ENCODE results near the gene ZNF683.

DNA sequence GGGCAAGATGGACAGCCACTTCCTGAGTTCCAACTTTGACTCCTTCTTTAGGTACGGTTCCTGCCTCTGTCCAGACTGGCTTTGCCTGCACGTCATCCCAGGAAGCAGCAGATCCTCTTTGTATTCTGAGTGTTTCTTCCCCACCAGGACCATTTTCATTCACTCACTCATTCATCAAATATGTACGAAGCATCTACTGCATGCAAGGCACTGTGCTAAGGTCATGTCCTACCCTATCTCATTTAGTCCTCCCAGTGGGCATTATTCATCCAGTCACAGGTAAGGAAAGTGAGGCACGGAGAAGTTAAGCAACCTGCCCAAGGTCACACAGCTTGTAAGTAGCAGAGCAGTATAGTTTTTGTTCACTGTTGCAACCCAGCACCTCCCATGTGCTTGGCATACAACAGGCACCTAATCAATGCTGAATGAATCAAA, 32.5 kb downstream of the ZNF683 start:
- TF ChIP-seq, protein P1, sequence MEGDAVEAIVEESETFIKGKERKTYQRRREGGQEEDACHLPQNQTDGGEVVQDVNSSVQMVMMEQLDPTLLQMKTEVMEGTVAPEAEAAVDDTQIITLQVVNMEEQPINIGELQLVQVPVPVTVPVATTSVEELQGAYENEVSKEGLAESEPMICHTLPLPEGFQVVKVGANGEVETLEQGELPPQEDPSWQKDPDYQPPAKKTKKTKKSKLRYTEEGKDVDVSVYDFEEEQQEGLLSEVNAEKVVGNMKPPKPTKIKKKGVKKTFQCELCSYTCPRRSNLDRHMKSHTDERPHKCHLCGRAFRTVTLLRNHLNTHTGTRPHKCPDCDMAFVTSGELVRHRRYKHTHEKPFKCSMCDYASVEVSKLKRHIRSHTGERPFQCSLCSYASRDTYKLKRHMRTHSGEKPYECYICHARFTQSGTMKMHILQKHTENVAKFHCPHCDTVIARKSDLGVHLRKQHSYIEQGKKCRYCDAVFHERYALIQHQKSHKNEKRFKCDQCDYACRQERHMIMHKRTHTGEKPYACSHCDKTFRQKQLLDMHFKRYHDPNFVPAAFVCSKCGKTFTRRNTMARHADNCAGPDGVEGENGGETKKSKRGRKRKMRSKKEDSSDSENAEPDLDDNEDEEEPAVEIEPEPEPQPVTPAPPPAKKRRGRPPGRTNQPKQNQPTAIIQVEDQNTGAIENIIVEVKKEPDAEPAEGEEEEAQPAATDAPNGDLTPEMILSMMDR (IDR thresholded peaks at IDR 0.05; ENCODE audit: extremely low read depth in 1 of 2, insufficient read depth in 1 of 2, low read depth in 1 of 2, low read length in 2 of 2) = no peak
- TF ChIP-seq EZH2 (IDR thresholded peaks at IDR 0.05; ENCODE audit: borderline replicate concordance, low read depth, low read length, severe bottlenecking) (no peak), POLR2A (IDR thresholded peaks at IDR 0.05; ENCODE audit: low read depth, low read length) (no peak), MYC (IDR thresholded peaks at IDR 0.05; ENCODE audit: low read depth, low read length) (no peak), JUN (IDR thresholded peaks at IDR 0.05; ENCODE audit: borderline replicate concordance, insufficient read depth, insufficient read length, low read depth) (no peak)
- TF ChIP-seq, protein P2, sequence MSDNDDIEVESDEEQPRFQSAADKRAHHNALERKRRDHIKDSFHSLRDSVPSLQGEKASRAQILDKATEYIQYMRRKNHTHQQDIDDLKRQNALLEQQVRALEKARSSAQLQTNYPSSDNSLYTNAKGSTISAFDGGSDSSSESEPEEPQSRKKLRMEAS (IDR thresholded peaks at IDR 0.05; ENCODE audit: insufficient read depth, insufficient read length) = no peak

Data from endothelial cell of umbilical vein (primary cell).